22Rv1 (cell line): ENCODE data around the gene COX19.

ENCODE experiments used
- ZFX ChIP-seq: fragments of 450-650 bp; IDR thresholded peaks from 2 replicates; pipeline ENCODE4 v1.6.1; 2017; ENCODE audit warnings: antibody characterized with exemption, borderline replicate concordance
- TF ChIP-seq, protein P1 (sequence below): fragments of 450-650 bp; IDR thresholded peaks from 2 replicates; pipeline ENCODE4 v1.5.1; 2017; ENCODE audit warnings: mild to moderate bottlenecking

DNA sequence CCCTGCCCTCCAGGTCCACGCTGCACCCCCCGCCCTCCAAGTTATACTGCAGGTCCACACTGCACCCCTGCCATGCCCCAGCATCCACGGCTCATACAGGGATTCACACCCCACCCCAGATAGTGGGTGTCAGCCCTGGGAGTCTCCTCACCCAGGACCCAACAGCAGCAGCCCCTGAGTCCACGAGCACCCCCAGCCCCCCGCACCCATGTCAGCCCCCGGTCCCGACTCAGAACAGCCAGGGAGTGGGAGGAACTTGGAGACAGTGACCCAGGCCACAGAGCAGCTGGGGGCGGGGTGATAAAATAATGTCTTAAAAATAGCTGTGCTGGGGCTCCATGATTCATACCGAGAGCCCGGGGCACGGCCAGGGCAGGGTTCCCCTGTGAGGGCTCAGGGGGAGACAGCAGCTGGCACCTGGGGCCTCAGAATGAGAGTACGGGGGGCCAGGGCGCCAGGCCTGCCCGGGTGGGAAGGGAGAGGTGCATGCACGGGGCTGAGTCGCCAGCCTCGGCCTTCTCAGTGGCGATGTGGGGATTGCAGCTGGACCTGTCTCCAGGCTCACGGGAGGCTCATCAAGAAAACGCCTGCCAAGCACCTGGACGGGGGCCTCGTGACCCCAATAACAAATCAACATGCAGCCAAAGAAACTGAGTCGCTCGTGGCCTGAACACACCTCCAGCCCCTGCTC lies 50.7 kb downstream of the COX19 start:
- TF ChIP-seq, protein P1, sequence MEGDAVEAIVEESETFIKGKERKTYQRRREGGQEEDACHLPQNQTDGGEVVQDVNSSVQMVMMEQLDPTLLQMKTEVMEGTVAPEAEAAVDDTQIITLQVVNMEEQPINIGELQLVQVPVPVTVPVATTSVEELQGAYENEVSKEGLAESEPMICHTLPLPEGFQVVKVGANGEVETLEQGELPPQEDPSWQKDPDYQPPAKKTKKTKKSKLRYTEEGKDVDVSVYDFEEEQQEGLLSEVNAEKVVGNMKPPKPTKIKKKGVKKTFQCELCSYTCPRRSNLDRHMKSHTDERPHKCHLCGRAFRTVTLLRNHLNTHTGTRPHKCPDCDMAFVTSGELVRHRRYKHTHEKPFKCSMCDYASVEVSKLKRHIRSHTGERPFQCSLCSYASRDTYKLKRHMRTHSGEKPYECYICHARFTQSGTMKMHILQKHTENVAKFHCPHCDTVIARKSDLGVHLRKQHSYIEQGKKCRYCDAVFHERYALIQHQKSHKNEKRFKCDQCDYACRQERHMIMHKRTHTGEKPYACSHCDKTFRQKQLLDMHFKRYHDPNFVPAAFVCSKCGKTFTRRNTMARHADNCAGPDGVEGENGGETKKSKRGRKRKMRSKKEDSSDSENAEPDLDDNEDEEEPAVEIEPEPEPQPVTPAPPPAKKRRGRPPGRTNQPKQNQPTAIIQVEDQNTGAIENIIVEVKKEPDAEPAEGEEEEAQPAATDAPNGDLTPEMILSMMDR, result no peak
- TF ChIP-seq ZFX, result no peak
